Uterus (tissue), 4 donors: ENCODE results near the gene CNTFR. TPM values are rescaled to one million over a fixed set of nuclear protein-coding genes. Genes with fewer than 3 reads are reported as not detected.

ENCODE experiments used
- DNase-seq, 2 donors: peaks; one replicate each; pipeline ENCODE4 v3.0.0-alpha.2; 2019 to 2020
- H3K27ac ChIP-seq, 2 donors: fragments of 200-600 bp; sonication (generic); 1 replicate in 1 of 2; 2 replicates in 1 of 2; pipeline ENCODE4 v1.5.1; 2016 to 2018
- H3K27me3 ChIP-seq, 2 donors: fragments of 200-600 bp; sonication (generic); one replicate each; pipeline ENCODE4 v1.5.1; 2018 to 2019; ENCODE audit warnings: control low read depth in 1 of 2
- H3K36me3 ChIP-seq, 2 donors: fragments of 200-600 bp; sonication (generic); one replicate each; pipeline ENCODE4 v1.5.1; 2019; ENCODE audit warnings: control low read depth in 1 of 2
- H3K4me1 ChIP-seq, 2 donors: fragments of 200-600 bp; sonication (generic); one replicate each; pipeline ENCODE4 v1.5.1; 2018 to 2019; ENCODE audit warnings: control low read depth in 1 of 2
- H3K4me3 ChIP-seq, 2 donors: fragments of 200-600 bp; sonication (generic); 1 replicate in 1 of 2; 2 replicates in 1 of 2; pipeline ENCODE4 v1.5.1; 2018 to 2019; ENCODE audit warnings: mild to moderate bottlenecking in 1 of 2
- H3K9me3 ChIP-seq, 2 donors: fragments of 200-600 bp; sonication (generic); one replicate each; pipeline ENCODE4 v1.5.1; 2019; ENCODE audit warnings: control low read depth in 1 of 2
- CTCF ChIP-seq, 4 experiments: fragments of 200-600 bp in 2 of 4; fragments of 450-650 bp in 2 of 4; sonication (generic) in 2 of 4; IDR thresholded peaks; one replicate each; pipeline ENCODE4 v1.5.1; 2016 to 2019; ENCODE audit warnings: antibody characterized with exemption in 4 of 4, mild to moderate bottlenecking in 2 of 4, moderate library complexity in 1 of 4
- POLR2A ChIP-seq, 2 donors: fragments of 450-650 bp; IDR thresholded peaks; one replicate each; pipeline ENCODE4 v1.6.1; 2016; ENCODE audit warnings: antibody characterized with exemption in 2 of 2, mild to moderate bottlenecking in 1 of 2, moderate library complexity in 1 of 2
- intact Hi-C: fragments of 100-400 bp; cut with DNase I; formaldehyde crosslinking; loops from one replicate; pipeline ENCODE4 v1.15.1; 2023; ENCODE audit warnings: low total_unique reads
- total RNA-seq, 4 donors: library from RNA; depleted of rRNA in 3 of 4; stranded (reverse); fragments of >200 nt in 3 of 4; gene quantifications; one replicate each; pipeline versions ENCODE4 v1.1.0 to v1.2.4, GENCODE V29; 2014 to 2023
- donor health status: DM: yes; HTN: yes; CAD: no.

Gene CNTFR
- total RNA-seq, 4 donors from 2014 or later = 0.59 to 14.7 (median 6.6) TPM; not detected in 1

GRCh38 chr9:34576597-34577399 lies 12.7 kb downstream of the CNTFR start:
- intact Hi-C loops = no loop called here

GRCh38 chr9:34575862-34576596 lies 13.5 kb downstream of the CNTFR start:
- Histone ChIP-seq H3K27ac (no peak overlapping the region), H3K4me1 (peaks cover 0 to 9% of the 10 kb centered on the region in 2 donors), H3K9me3 (no peaks in the 10 kb centered on the region), H3K27me3 (no peaks in the 10 kb centered on the region), H3K36me3 (no peaks in the 10 kb centered on the region), H3K4me3 (no peak overlapping the region)
- DNase-seq = no peak
- TF ChIP-seq POLR2A (IDR thresholded peaks at IDR 0.05) = no peak
- no peak for TF ChIP-seq CTCF (IDR thresholded peaks at IDR 0.05)
- intact Hi-C loops = no loop called here

More at GRCh38 chr9:34576597-34577399, 12.7 kb downstream of the CNTFR start:
- Histone ChIP-seq H3K4me3 (no peak overlapping the region), H3K27ac (no peak overlapping the region), H3K4me1 (peaks cover 0 to 9% of the 10 kb centered on the region in 2 donors), H3K9me3 (no peaks in the 10 kb centered on the region), H3K27me3 (no peaks in the 10 kb centered on the region), H3K36me3 (no peaks in the 10 kb centered on the region)
- DNase-seq = no peak
- TF ChIP-seq POLR2A (IDR thresholded peaks at IDR 0.05) = no peak
- TF ChIP-seq CTCF (IDR thresholded peaks at IDR 0.05) = no peak

GRCh38 chr9:34575241-34575640 lies 14.3 kb downstream of the CNTFR start:
- Histone ChIP-seq H3K27me3 (no peaks in the 10 kb centered on the region), H3K27ac (no peak overlapping the region), H3K36me3 (no peaks in the 10 kb centered on the region), H3K4me3 (no peak overlapping the region), H3K9me3 (no peaks in the 10 kb centered on the region), H3K4me1 (peaks cover 0 to 9% of the 10 kb centered on the region in 2 donors)
- DNase-seq = no peak
- TF ChIP-seq POLR2A (IDR thresholded peaks at IDR 0.05) = no peak
- no peak for TF ChIP-seq CTCF (IDR thresholded peaks at IDR 0.05)
- intact Hi-C loops = no loop called here

- H3K4me3 ChIP-seq = no peak overlapping the region
- intact Hi-C loops = no loop called here
- H3K36me3 ChIP-seq = no peaks in the 10 kb centered on the region
- peaks cover 0 to 9% of the 10 kb centered on the region in 2 donors for H3K4me1 ChIP-seq
- no peaks in the 10 kb centered on the region for H3K27me3 ChIP-seq
- H3K27ac ChIP-seq = no peak overlapping the region
- no peaks in the 10 kb centered on the region for H3K9me3 ChIP-seq
- DNase-seq = no peak
- TF ChIP-seq CTCF (IDR thresholded peaks at IDR 0.05) = no peak
- TF ChIP-seq POLR2A (IDR thresholded peaks at IDR 0.05) = no peak
Measured at GRCh38 chr9:34574571-34574970, 15.0 kb downstream of the CNTFR start.
